GM18511 (cell line): ENCODE measurements around the gene RETN.

ENCODE experiments used
- ATAC-seq: cut with Tn5 transposase; IDR thresholded peaks from one replicate; pipeline ENCODE4 v1.9.1; 2021; ENCODE audit warnings: mild to moderate bottlenecking, moderate library complexity; ENCODE audit not compliant: unreplicated experiment

Gene RETN

DNA sequence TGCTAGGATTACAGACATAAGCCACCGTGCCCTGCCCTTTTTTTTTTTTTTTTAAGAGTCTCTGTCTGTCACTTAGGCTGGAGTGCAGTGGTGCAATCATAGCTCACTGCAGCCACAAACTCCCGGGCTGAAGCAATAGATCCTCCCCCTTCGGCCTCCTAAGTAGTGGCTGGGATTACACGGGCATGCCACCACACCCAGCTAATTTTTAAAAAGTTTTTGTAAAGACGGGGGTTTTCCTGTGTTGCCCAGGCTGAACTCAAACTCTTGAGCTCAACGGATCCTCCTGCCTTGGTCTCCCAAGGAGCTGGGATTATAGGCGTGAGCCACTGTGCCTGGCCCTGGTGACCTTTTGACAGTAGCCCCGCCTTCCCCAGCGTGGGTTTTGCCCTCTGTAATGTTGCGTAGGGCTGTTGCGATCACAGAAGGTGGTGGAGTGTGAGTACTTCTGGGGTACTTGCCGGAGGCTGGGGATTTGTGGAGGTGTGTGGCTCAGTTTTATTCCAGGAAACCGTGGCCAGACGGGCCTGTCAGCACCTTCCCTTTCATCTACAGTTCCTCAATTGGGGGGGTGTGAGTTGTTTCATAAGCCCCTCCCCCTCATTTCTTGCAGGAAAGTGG lies 11.6 kb upstream of the RETN start:
- ATAC-seq, result no peak

DNA sequence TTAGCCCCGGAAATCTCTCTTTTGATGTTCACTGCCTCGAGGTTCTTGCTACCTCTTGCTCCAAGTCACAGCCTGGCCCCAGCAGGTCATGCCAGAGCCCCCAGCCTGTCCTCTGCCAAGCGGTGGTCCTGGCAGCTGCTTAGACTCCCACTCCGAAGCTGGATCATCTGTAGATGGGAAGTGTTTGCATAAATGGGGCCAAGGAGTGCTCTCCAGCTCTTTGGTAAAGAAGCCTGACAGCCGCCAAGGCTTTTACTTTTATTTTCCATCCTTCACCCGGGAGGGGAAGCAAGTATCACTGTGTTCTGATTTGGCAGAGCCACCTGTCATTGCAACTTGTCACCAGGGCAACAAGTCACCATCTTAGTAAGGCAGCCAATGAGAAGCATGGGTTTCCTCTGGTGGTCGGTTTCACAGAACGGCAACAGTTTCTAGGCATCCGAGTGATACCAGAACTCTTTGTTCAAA lies 10.6 kb upstream of the RETN start:
- ATAC-seq, result peak; percentile 72

DNA sequence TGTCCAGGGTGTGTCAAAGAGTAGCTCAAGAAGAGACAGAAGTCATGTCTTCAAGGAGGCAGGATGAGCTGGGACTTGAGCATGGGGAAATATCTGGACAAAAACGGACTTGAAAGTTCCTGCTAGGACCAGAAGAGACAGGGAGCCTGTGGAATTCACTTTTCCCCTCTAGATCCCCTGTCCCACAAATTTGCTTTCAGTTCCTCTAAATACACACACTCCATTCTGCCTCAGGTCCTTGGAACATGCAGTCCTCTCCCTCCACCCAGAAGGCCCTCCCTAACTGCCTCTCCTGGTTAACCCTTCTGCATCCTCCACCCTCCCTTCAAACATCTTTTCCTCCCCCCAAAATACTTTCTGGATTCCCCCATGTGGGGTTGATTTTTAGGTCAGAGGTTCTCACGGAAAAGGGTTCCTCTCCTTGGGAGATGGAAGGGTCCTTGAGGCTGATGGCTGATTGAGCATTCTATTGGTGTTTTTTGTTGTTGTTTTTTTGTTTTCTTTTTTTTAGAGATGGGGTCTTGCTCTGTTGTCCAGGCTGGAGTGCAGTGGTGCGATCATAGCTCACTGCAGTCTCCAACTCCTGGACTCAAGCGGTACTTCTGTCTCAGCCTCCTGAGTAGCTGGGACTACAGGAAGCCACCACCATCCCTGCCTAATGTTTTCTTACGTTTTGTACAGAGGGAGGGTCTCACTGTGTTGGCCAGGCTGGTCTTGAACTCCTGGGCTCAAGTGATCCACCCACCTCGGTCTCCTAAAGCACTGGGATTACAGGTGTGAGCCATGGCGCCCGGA lies 6.9 kb upstream of the RETN start:
- no peak for ATAC-seq

DNA sequence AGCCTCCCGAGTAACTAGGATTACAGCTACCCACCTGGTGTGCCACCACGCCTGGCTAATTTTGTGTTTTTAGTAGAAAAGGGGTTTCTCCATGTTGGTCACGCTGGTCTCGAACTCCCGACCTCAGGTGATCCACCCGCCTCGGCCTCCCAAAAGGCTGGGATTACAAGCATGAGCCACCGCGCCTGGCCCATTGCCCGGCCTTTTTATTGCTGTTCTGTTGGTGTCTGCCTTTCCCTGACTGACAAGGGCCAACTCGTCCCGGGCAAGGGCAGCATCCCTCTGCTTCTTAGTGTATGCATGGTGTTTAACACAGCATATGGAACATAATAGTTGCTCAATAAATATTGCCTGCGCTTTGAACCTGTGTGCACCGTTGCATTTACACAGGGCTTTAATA lies 6.2 kb upstream of the RETN start:
- ATAC-seq, result no peak

DNA sequence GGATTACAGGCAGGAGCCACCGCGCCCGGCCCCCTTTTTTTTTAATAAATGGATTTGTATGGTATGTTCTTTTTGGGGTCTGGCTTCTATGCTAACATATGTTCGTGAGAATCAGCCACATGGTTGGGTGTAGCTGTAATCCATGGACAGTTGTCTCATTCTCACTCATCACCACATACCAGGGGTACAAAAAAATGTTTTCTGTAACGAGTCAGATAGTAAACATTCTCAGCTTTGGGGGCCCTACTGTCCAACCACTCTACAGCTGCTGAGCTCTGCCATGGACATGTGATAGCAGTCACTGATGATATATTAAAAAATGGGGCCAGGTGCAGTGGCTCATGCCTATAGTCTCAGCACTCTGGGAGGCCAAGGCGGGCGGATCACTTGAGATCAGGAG lies 5.1 kb upstream of the RETN start:
- no peak for ATAC-seq

DNA sequence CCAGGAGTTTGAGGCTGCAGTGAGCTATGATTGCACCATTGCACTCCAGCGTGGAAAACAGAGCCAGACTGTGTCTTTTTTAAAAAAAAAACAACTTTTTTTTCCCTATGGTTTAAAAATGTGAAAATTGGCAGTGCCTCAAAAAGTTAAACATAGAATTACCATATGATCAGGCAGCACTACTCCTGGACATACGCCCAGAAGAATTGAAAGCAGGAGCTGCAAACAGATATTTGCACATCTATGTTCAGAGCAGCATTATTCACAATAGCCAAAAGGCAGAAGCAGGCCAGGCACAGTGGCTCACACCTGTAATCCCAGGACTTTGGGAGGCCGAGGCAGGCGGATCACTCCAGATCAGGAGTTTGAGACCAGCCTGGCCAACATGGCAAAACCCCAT lies 3.8 kb upstream of the RETN start:
- no peak for ATAC-seq

DNA sequence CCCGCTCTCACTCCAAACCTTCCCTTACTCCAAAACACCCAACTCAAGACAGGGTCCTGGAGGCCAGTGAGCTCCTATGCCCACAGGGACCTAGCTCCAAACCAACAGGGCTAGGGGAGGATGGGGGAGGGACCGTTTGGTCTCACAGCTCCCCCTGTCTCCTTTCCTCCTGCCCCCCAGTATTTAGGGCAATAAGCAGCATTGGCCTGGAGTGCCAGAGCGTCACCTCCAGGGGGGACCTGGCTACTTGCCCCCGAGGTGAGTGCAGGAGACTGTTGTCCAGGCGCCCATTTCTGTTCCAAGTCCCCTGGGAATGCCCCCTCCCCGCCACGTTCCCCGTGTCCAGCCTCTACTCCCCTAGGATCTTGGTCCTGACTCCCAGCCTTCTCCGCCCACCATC lies 792 bp downstream of the RETN start:
- no peak for ATAC-seq

DNA sequence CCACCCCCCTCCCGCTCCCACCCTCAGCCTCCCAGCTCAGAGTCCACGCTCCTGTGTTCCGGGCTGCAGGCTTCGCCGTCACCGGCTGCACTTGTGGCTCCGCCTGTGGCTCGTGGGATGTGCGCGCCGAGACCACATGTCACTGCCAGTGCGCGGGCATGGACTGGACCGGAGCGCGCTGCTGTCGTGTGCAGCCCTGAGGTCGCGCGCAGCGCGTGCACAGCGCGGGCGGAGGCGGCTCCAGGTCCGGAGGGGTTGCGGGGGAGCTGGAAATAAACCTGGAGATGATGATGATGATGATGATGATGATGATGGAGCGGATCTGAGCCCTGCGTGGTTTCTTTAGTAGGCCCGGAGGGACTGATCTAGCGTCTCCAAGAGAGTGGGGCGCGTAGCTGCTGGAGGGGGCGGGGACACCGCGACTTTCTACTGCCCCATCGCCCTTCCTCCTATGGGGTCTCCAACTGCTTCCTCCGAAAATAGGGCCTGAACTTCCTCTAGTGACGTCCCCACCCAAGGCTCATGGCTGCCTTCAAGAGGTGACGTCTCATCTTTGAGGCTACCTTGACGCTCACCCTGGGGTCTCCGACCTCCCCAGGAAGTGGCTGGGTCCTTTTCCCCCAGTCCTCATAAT lies 1.4 kb downstream of the RETN start:
- ATAC-seq, result no peak

DNA sequence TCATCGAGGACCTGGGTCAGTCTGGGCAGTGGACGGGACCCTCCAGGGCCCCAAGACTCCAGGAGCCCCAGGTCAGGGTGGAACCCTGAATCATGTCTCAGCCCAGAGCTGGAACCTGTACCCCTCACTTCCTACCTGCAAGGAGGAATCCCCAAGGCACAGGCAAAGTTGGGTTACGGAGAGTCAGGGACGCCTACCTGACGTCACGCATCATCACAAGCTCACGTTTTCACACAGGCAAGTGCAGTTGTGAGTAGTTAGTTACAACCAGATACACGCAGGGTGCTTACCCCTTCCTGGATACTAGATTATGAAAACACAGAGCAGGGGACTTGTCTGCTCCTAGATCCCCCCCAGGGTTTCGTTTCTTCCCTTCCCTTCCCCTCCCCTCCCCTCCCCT lies 1.9 kb downstream of the RETN start:
- no peak for ATAC-seq

DNA sequence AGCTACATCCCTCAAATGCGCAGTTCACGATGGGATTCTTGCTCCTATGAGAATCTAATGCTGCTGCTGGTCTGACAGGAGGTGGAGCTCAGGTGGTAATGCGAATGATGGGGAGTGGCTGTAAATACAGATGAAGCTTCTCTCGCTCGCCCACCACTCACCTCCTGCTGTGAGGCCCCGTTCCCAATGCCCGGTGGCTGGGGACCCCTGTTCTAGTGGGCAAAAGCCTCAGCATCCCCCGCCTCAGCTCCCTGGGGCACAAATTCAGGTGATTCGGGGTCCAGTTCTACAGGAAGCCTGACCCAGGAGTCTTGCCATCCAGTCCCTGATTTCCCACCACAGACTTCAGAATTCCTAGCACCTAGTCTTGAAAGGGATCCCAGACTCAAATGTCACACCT lies 3.7 kb downstream of the RETN start:
- no peak for ATAC-seq

DNA sequence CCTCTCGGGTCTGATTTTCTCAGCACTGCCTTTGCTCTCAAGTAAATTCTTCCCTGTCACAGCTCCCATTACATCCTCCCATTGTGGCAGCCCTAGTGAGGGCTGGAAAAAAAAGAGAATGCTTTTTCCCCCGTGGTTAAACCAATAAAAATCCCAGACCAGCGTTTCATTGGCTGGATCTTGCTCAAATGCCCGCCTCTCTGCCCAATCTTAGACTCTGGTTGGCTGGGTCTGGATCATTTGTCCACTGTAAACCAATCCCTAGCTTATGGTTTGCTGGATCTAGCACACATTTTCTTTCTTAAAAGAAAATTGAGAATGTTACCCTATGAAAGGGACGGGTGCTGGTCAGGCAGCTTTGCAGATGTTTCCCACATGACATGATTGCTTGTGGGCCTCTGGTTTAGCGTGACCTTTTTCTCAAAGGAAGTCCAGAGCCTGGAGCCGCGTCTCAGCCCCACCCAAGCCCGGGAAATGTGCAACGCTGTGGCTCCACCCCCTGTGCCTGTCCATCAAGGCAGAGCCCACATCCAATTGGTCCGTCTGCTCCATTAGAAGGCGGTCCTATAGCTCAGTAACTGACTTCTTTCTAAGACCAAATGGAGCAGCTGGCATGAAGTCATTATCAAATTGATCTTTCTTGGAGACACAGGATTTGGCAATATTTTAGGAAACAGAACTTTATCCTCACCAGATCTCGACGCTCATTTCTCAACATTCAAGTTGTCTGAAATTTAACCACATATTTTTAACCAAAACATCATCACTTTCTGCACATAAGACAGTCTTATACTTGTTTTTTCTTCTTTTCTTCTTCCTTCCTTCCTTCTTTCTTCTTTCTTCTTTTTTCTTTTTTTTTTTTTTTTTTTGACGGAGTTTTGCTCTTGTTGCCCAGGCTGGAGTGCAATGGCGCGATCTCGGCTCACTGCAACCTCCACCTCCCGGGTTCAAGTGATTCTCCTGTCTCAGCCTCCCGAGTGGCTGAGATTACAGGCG lies 5.5 kb downstream of the RETN start:
- no peak for ATAC-seq

DNA sequence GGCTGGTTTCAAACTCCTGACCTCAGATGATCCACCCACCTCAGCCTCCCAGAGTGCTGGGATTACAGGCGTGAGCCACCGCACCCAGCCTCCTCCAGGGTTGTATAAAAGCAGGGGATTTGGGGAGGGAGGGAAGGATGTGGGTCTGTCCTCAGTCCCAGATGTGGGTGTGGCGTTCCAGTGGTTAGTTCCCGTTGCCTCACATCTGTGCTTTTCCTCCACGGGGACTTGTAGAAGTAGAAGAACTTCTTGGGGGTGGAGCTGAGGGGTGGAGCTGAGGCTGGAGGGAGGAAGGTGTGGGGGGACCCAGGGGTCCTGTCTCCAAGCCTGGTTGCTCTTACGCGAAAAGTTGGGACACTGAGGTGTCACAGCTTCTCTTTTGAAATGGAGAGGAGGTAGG lies 7.5 kb downstream of the RETN start:
- no peak for ATAC-seq

DNA sequence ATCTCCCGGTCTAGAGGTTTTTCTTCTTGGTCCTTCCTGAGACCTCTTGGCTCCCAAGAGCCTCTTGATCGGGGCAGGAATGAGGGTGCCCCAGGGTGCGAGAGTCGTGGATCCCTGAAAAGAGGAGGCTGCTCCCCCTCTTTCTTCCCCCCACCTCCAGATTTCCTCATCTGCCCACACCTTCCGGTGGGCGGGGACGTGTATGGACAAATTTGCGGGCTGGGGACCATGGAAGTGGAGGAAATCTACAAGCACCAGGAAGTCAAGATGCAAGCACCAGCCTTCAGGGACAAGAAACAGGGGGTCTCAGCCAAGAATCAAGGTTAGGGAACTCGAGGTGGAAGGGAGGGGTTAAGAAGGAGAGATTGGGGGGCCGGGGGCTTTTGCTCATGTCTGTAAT lies 8.0 kb downstream of the RETN start, which contains the start of gene MCEMP1:
Gene MCEMP1, plus strand, starts transcription at position 237 of the 400 bp plus-strand sequence. Its CDS starts 31 bp downstream, at position 268.
- ATAC-seq, result no peak

DNA sequence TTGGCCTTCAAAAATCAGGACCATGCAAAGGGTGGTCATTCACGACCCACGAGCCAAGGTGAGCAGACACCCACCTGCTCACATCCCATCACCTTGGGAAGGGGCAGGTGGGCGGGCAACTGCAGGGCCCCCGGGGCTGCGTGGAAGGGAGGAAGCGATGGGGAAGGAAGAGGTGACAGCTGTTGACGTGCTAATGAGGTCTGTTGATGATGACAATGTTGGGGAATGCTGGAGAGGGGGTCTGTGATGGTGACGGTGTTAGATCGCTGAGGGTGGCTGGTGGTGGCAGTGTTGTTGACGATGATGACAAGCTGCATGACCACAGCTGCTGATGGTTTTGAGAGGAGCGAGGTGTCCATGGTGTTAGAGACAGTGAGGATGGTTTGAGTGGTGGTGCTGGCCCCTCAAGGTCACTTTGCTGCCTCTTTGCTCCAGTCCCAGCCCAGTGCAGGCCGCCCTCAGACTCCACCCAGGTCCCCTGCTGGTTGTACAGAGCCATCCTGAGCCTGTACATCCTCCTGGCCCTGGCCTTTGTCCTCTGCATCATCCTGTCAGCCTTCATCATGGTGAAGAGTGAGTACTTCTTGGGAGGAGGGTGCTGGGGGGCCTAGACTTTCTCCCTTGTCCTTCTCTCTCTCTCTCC lies 8.9 kb downstream of the RETN start:
- no peak for ATAC-seq

DNA sequence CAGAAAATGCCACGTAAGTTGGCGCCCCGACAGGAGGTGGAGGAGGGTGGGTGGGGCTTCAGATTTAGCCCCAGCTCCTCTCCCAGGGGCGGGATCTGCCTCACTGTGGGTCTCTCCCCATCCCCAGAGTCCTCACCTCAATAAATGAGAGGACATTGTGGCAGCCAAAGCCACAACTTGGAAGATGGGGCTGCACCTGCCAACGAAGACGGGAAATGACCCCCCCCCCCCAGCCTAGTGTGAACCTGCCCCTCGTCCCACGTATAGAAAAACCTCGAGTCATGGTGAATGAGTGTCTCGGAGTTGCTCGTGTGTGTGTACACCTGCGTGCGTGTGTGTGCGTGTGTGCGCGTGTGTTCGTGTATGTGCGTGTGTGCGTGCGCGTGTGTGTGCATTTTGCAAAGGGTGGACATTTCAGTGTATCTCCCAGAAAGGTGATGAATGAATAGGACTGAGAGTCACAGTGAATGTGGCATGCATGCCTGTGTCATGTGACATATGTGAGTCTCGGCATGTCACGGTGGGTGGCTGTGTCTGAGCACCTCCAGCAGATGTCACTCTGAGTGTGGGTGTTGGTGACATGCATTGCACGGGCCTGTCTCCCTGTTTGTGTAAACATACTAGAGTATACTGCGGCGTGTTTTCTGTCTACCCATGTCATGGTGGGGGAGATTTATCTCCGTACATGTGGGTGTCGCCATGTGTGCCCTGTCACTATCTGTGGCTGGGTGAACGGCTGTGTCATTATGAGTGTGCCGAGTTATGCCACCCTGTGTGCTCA lies 10.3 kb downstream of the RETN start:
- ATAC-seq, result no peak

DNA sequence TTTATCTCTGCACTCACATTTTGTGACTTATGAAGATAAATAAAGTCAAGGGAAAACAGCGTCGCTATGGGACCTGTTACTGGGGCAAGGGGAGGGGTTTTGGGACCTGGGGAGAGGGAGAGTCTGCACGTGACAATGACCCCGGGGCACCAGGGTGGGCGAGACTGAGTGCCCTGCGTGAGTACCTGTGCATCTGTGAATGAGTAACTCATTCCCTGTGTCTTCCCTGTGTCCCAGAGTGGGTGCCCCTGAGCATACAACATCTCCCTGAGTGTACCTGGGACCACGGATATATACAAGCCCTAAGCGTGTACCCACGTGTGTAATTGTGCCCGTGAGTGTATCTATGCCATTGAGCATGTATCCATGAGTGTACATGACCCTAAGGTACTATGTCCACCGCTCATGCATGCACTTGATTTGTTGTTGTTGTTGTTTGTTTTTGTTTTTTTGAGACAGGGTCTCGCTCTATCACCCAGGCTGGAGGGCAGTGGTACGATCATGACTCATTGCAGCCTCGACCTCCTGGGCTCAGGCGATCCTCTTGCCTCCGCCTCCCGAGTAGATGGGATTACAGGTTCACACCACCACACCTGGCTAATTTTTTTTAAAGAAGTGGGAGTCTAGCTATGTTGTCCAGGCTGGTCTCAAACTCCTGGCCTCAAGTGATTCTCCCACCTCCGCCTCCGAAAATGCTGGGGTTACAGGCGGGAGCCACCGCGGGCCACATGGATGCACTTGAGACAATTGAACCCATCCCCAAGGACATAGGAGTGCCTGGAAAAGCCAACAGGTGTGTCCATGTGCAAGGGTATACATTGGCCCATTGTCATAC lies 11.1 kb downstream of the RETN start:
- no peak for ATAC-seq

DNA sequence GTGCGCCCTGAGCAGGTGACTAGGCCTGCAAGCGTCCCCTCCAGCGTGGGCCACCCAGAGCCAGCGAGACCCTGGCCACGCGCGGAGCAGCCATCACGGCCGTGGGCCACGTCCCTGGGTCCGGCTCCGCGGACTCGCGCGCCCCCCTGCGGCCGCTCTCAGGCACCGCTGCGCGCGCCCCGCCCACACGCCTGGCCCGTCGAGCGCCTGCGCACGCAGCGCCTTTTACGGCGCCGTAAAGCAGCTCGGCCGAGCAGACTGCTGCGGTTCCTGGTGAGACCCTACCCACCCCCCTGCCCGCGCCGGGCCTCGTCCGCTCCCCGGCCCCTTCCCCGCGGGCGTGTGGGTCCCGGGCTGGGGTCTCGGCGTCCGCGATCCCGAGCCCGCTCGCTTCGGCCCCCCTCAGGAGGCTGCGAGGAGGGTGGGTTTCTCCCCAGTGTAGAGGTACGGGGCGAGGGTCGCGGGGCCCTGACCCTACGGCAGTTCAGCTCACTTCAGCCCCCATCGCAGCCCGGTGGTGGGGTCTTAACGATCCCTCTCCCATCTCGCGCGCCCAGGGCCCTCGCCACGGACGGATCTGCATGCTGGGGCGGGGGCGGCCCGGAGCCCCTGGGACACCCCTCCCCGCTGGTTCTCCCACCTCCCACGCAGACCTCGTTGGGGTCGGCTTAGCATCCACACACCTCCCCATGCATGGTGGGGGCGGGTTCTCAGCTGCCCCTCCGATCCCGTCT lies 11.9 kb downstream of the RETN start, which contains the start of gene TRAPPC5:
Gene TRAPPC5, plus strand, starts transcription at position 228 of the 734 bp plus-strand sequence. CDS start 1,421 bp downstream, outside the sequence.
- ATAC-seq, result peak; percentile 56
